HTR-8/SVneo (cell line): Measurements from ENCODE around the gene SMARCE1.
"Not testable (repeated sequence)": the region's sequence is repeated elsewhere in the genome, so short reads cannot be mapped to it uniquely, and the experiment has no call there.

Source experiments
- DNase-seq: peaks from one replicate; pipeline ENCODE4 v3.0.0; 2011; ENCODE audit warnings: low spot score, mixed read lengths; ENCODE audit not compliant: insufficient read length
- FAIRE-seq: peaks from 2 replicates; lab custom pipeline; 2011; peaks lifted over from hg19 to GRCh38; lab: Jason Lieb, UNC

The SMARCE1 gene

GRCh38 chr17:40590742-40591141, 56.9 kb downstream of the SMARCE1 start:
- FAIRE-seq = no peak

GRCh38 chr17:40588552-40588951, 59.1 kb downstream of the SMARCE1 start:
- no peak for FAIRE-seq
- no peak for DNase-seq

More at GRCh38 chr17:40590742-40591141, 56.9 kb downstream of the SMARCE1 start:
- no peak for DNase-seq

GRCh38 chr17:40586264-40586663, 61.4 kb downstream of the SMARCE1 start:
- FAIRE-seq, DNase-seq: not testable (repeated sequence)

GRCh38 chr17:40584950-40585349, 62.7 kb downstream of the SMARCE1 start:
- FAIRE-seq, DNase-seq: not testable (repeated sequence)

GRCh38 chr17:40582328-40582901, 65.2 kb downstream of the SMARCE1 start:
- no peak for DNase-seq
- FAIRE-seq = no peak

GRCh38 chr17:40580140-40580539, 67.5 kb downstream of the SMARCE1 start:
- FAIRE-seq (no peak), DNase-seq (no peak)

GRCh38 chr17:40579471-40579870, 68.1 kb downstream of the SMARCE1 start:
- FAIRE-seq (no peak), DNase-seq (no peak)

GRCh38 chr17:40577611-40578065, 70.0 kb downstream of the SMARCE1 start:
- FAIRE-seq (no peak), DNase-seq (no peak)

- DNase-seq = no peak
- FAIRE-seq = no peak
Observed at GRCh38 chr17:40576113-40576740, 71.4 kb downstream of the SMARCE1 start.
